Activated CD4-positive, alpha-beta T cell treated with anti-CD3 and anti-CD28 coated beads, Interleukin-2, amount 50 U/mL, for 24 hours (primary cell): ENCODE measurements around the gene ODAD3.
"Not testable (repeated sequence)": the region's sequence is repeated elsewhere in the genome, so short reads cannot be mapped to it uniquely, and the experiment has no call there.

Experiments used
- DNase-seq, 2 donors: peaks; one replicate each; pipeline ENCODE4 v3.0.0-alpha.2; 2020; ENCODE audit warnings: low read depth in 1 of 2, low spot score in 1 of 2

ODAD3 gene

DNA sequence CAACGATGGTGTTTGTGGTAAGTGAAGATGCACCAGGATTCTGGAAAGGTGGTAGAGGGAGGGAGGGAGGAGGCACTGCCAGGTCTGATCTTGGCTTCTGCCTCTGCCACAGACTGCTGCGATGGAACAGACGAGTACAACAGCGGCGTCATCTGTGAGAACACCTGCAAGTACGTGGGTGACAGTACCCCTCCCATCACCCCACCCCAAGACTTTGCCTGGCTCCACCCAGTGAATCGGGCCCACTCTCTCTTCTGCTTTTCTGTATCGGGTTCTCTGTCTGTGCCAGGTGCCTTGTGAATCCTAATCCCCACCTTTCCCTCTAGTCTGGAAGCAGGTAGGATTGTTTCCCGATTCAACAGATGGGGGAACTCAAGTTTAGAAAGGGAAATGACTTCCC, 3.0 kb upstream of the ODAD3 start:
- DNase-seq = no peak

- DNase-seq = peak in 1 of 2 donors; percentile 12
Observed at GRCh38 chr19:11435833-11436313, 952 bp upstream of the ODAD3 start.

DNA sequence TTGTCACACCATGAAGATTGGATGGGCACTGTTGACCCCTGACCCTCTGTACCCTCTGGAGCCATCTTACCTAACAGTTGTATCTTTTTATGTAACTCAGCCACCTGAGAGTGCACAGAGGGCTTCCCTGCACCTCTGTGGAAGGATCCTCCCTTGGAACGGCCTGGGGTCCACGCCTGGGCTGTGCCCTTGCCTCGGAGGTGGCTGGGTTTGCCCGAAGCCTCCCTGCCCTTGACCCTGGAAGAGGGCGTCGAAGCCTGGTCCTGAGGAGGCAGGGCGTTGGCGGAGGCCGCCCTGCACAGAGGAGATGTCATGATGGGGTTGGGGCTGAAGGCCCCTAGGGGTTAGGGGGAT, 241 bp downstream of the ODAD3 start:
- no peak for DNase-seq

DNA sequence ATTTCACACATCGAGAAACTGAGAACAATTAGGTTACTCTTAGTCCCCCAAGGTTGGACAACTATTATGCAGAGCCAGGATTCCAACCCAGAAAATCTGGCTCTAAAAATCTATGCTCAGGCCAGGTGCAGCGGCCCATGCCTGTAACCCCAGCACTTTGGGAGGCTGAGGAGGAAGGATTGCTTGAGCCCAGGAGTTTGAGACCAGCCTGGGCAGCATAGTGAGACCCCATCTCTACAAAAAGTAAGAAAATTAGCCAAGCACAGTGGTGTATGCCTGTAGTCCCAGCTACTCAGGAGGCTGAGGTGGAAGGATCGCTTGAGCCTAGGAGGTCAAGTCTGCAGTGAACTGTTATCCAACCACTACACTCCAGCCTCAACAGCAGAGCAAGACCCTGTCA, 1.4 kb downstream of the ODAD3 start:
- not testable (repeated sequence) for DNase-seq

DNA sequence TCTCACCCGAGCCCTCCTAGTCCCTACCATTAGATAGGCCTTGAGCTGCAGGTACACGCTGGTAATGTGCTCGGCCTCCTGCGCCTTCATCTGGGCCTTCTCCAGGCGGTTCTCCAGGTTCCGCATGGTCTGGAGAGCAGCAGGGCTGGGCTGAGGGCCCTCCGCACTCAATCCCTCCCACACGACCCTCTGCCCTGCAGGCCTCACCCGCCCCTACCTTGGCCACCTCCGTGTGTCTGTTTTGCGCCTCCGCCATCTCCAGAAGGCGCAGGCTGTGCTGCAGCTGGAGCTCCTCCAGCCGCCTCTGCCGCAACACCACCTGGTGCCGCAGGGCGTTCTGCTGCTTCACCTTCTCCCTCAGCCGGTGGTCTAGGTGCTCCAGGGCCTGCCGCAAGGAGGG, 8.3 kb downstream of the ODAD3 start:
- no peak for DNase-seq

DNA sequence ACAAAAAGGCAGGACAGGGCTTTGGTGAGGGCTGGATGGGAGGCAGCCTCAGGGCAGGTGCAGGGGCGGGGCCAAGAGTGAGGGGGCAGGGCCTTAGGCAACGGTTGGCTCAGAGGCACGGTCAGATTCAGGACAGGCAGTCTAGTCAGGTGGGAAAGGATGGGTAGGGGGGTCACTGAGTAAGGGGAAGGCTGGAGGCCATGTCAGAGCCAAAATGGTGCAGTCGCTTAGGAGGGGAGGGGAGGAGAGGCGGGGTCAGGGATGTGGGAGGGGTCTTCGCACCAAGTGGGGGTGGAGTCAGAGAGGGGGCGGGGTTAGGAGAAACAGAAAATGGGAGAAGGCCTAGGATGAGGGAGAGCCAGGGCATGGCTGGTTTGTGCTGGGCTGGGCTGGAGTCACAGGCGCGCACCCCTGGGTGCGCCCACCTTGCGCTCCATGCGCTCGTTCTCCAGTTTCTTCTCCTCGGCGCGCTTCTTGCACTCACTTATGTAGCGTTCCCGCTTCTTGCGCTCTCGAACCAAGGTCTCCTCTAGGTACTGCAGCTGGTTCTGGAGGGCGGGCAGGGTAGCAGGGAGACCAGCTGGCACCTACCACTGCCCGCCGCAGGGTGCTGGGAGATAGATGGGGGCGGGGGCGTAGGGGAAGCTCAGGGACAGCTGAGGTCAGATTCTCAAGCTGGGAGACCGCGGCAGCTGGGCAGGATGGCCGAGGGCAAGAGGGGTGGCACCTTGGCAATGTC, 9.0 kb downstream of the ODAD3 start:
- DNase-seq = no peak

GRCh38 chr19:11423791-11424181, 11.1 kb downstream of the ODAD3 start:
- no peak for DNase-seq

- no peak for DNase-seq
Observed at GRCh38 chr19:11423164-11423790, 11.6 kb downstream of the ODAD3 start.

DNA sequence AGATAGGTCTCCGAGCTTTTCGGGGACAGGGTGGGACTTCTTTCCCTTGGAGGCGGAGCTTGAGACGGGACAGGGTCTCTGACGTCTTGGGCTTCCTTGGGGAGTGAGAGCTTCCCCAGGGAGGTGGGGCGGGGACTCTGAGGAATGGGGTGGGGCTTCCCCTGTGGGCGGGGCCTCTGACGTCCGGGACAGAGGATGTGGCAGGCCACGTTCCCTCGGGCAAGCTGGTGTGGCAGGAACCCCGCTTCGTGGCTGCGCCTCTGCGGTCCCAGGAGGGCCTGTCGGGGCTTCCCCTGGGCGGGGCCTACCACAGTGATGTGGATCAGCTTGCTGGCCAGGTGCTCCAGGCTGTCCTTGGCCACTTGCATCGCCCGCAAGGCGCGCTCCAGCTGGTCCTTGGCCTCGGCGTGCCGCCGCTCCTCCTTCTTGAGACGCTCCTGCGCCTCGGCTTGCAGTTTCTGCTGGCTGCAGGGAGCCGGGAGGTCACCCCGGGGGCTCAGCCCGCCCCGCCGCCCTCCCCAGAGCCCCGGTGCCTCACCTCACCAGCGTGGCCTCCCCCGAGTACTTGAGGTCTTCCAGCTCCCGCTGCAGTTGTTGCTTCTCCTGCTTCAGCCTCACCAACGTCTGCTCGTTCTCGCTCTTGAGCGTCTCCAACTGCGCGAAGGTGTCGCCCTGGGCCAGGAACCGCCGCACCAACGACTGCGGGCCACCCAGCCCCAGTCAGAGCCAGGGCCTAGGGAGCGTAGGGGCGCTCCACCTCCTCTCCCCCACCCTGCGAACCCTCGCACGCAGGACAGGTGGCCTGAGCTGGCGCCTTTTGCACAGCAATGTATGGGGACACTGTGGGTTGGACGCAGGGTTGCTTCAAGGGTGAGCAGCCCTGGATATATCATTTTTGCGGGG, 12.5 kb downstream of the ODAD3 start:
- peak; percentile 22 to 41 for DNase-seq

DNA sequence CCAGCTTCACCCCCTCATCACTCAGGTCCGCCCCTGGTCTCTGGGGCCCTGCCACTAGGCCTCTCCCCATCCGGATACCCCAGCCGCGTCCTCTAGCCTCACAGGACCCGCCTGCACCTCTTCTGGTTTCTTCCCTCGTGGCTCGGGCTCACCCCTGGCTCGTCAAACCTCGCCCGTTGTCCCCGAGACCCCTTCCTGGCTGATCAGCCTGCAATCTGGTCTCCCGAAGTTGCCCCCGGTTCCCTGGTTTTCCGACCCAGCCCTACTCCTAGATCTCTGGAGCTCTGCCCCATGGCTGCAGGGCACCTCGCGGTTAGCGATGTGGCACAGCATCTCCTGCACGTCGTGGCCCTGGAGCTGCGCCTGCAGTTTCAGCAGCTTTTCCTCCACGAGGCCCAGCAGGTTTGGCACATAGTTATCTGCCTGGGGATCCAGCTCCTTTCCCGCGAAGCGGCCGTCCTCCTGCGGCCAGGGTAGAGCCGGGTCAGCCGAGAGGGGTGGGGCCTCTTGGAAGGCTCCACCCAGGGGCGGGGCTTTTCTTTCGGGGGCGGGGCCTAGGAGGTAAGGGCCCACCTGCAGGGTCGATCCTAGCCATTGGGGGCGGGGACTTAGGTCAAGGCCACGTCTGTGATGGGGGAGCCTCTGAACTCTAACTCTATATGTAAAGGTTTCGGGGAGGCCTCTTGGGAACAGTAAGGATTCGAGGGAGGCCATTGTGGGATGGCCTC, 13.4 kb downstream of the ODAD3 start:
- DNase-seq = peak in 1 of 2 donors; percentile 15

DNA sequence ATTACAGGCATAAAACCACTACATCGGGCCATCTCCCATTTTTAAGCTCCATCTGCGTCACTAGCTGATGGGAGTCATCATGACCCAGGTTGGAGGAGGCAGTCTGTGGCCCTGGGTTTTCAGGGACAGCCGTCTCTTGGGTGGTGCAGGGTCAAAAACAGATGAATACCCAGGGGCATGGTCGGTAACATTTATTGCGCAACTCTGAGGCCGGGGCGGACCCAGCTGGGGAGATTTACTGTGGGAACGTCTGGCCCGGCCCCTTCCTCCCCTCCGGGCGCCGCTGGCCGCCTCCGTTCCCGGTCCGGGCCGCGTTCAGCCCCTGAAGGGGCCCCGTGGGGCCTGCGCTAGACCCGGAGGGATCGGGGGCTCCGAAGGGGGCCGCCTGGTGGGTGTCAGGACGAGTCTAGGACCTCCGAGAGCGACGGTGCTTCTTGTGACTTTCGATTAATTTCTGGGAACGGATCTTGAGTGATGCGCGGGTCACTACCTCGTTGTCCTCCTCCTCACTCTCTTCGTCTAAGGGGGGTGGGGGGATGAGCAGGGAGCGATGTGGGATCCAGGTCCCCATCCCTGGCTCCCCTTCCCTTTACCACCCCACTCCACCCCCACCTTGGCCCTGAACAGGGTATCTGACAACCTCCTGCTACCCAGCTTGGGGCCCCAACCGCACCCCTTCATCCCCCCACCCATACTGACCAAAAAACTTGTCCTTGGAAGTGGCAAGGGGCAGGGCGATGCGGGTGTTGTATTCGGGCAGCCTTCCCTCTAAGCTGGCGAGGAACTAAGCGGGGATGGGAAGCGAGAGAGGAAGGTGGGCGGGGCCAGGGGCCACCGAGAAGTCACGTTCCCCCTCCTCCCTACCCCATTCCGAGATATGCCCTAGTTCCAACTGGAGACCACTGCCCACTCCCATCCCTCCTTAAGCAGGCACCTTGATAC, 14.2 kb downstream of the ODAD3 start:
- DNase-seq = no peak

GRCh38 chr19:11418549-11419506, 16.1 kb downstream of the ODAD3 start, which contains the start of gene RGL3:
Gene RGL3, minus strand, starts transcription at chr19:11419314. Its CDS starts 36 bp downstream, at chr19:11419278.
- DNase-seq = no peak

GRCh38 chr19:11418094-11418548, 16.8 kb downstream of the ODAD3 start:
- no peak for DNase-seq

DNA sequence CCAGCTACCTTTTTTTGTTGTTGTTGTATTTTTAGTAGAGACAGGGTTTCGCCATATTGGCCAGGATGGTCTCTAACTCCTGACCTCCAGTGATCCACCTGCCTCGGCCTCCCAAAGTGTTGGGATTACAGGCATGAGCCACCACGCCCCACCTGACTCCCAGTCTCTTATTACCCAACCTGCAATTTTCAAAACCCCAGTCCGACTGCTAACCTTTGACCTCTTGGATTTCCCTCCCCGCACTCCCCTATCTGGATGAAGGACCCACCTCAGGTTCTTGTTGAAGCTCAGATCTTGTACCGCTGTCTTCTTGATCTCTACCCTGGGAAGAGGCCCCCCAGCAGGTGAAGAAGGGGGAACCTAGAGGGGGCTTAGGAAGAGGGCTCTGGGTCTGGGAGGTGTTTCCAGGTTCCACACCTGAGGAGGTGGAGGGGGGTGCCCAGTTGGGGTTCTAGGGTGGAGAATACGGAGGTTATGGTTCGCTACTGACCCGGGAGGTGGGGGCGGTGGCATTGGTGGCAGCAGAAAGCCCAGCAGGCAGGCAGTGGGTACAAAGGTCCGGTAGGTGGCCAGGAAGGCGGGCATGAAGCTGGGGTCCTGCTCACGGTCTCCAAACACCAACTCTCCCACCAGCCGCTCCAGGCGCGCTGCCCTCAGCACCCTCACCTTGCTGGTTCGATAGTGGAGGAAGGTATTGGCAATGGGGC, 18.4 kb downstream of the ODAD3 start:
- no peak for DNase-seq

DNA sequence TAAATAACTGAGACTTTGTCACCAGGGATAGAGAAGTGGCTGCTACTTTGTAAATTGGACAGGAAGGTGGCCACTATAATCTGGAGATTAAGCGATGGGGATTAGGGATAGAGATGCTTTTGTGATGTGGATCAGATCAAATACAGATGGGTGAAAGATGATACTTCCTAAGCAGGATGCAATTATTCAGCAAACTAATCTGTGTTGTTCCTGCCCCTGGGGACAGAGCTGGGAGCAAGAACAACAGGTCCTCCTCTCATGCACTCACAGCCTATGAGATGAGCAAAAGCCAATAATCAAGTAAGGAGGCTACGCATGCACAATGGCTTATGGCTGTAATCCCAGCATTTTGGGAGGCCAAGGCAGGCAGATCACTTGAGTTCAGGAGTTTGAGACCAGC, 20.4 kb downstream of the ODAD3 start:
- no peak for DNase-seq

DNA sequence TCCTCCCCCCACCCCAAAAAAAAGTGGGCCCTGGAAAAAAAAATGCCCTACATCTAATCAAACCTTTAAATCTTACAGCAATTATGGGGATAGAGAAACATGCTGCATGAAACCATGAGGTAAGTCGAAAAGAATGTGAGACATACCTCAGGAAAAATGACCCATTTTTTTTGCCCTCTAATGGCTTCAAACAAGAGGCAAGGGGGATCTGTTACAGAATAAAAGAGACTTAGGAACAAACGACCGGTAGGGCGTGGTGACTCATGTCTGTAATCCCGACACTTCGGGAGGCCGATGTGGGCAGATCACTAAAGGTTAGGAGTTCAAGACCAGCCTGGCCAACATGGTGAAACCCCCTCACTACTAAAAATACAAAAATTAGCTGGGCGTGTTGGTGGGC, 24.2 kb downstream of the ODAD3 start:
- no peak for DNase-seq

GRCh38 chr19:11408591-11408990, 26.3 kb downstream of the ODAD3 start:
- DNase-seq = no peak

DNA sequence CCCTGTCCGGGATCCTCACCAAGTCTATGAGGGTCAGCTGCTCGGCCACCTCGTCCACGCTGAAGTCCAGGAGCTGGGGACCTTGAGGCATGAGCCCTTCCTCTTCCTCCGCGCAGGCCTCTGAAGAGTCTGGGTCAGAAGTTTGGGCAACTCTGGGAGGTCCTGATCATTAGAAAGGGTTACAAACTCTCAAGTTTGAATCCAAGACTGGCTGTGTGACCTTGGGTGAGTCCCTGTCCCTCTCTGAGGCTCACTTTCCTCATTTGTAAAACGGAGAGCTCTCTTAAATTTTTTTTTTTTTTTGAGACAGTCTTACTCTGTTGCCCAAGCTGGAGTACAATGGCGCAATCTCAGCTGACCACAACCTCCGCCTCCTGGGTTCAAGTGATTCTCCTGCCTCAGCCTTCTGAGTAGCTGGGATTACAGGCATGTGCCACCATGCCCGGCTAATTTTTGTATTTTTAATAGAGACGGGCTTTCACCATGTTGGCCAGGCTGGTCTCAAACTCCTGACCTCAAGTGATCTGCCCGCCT, 28.2 kb downstream of the ODAD3 start:
- DNase-seq = not testable (repeated sequence)
